BE2C (cell line): ENCODE data around the gene CD274. TPM values are rescaled to one million over a fixed set of nuclear protein-coding genes. Genes with fewer than 3 reads are reported as not detected.

Experiments
- DNase-seq: peaks from one replicate; pipeline ENCODE4 v3.0.0-alpha.2; 2020
- H3K27me3 ChIP-seq: fragments of 250-450 bp; sonication (Bioruptor Pico); 2 replicates; pipeline ENCODE4 v1.5.1; 2020; ENCODE audit warnings: mild to moderate bottlenecking
- H3K36me3 ChIP-seq: fragments of 250-450 bp; sonication (Bioruptor Pico); 2 replicates; pipeline ENCODE4 v1.5.1; 2020; ENCODE audit warnings: mild to moderate bottlenecking
- H3K4me1 ChIP-seq: fragments of 250-450 bp; sonication (Bioruptor Pico); 2 replicates; pipeline ENCODE4 v1.5.1; 2020
- H3K4me3 ChIP-seq: 2 replicates; pipeline ENCODE4 v1.5.1; 2011; ENCODE audit warnings: low read depth, low read length
- H3K9me3 ChIP-seq: fragments of 250-450 bp; sonication (Bioruptor Pico); 2 replicates; pipeline ENCODE4 v1.5.1; 2020
- polyA plus RNA-seq: library from polyadenylated mRNA; unstranded; fragments of >200 nt; gene quantifications from one replicate; pipeline ENCODE4 v1.2.1, GENCODE V29; 2012; ENCODE audit warnings: low read depth, missing spikeins; ENCODE audit not compliant: insufficient read length, insufficient read depth
- TF ChIP-seq, protein P1 (sequence below): IDR thresholded peaks from 2 replicates; pipeline ENCODE4 v1.5.1; 2012; ENCODE audit warnings: mild to moderate bottlenecking, low read depth, low read length

CD274 gene
- polyA plus RNA-seq = 1.6 TPM

DNA sequence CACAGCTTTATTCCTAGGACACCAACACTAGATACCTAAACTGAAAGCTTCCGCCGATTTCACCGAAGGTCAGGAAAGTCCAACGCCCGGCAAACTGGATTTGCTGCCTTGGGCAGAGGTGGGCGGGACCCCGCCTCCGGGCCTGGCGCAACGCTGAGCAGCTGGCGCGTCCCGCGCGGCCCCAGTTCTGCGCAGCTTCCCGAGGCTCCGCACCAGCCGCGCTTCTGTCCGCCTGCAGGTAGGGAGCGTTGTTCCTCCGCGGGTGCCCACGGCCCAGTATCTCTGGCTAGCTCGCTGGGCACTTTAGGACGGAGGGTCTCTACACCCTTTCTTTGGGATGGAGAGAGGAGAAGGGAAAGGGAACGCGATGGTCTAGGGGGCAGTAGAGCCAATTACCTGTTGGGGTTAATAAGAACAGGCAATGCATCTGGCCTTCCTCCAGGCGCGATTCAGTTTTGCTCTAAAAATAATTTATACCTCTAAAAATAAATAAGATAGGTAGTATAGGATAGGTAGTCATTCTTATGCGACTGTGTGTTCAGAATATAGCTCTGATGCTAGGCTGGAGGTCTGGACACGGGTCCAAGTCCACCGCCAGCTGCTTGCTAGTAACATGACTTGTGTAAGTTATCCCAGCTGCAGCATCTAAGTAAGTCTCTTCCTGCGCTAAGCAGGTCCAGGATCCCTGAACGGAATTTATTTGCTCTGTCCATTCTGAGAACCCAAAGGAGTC, at the start of gene CD274:
Gene CD274 (plus strand): TSS at position 184 of the 733 bp plus-strand sequence. CDS start 5,572 bp downstream, outside the sequence.
- H3K36me3 ChIP-seq = no peaks in the 10 kb centered on the region
- TF ChIP-seq, protein P1, sequence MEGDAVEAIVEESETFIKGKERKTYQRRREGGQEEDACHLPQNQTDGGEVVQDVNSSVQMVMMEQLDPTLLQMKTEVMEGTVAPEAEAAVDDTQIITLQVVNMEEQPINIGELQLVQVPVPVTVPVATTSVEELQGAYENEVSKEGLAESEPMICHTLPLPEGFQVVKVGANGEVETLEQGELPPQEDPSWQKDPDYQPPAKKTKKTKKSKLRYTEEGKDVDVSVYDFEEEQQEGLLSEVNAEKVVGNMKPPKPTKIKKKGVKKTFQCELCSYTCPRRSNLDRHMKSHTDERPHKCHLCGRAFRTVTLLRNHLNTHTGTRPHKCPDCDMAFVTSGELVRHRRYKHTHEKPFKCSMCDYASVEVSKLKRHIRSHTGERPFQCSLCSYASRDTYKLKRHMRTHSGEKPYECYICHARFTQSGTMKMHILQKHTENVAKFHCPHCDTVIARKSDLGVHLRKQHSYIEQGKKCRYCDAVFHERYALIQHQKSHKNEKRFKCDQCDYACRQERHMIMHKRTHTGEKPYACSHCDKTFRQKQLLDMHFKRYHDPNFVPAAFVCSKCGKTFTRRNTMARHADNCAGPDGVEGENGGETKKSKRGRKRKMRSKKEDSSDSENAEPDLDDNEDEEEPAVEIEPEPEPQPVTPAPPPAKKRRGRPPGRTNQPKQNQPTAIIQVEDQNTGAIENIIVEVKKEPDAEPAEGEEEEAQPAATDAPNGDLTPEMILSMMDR = peak; percentile 69
- no peaks in the 10 kb centered on the region for H3K4me1 ChIP-seq
- no peaks in the 10 kb centered on the region for H3K9me3 ChIP-seq
- H3K4me3 ChIP-seq = peak within 1 kb of the TSS; percentile 68
- no peaks in the 10 kb centered on the region for H3K27me3 ChIP-seq
- peak; percentile 88 for DNase-seq

DNA sequence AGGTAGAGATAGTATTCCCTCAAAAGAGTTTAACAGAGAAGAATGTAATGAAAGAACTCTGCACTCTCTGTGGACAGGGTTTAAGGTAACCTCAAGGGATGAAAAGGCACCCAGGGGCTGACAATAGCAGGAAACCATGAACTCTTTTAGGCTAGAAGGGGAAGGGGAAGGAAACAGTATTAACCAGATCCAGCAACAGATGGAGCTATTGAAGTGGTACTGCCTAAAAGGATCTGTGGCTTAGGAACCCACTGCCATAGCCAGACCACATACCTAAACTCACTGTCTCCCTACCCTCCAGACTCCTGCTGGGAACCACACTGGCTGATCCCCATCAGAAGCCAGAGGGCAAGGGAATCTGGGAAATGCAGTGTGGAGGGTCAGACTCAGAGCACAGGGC, 48.1 kb upstream of the CD274 start:
- TF ChIP-seq, protein P1 = no peak
- no peak for DNase-seq

DNA sequence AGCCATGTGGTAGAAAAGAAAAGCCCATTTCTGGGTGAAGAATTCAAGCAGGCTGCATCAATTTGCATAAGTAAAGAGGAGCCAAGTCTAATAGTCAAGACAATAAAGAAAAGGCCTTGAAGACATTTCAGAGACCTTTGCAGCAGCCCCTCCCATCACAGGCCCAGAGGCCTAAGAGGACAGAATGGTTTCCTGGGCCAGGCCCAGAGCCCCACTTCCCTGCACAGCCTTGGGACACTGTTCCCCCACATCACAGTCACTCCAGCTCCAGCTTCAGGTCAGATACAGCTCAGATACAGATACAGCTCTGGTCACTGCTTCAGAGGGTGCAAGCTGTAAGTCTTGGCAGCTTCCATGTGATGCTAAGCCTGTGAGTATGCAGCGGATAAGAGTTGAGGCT, 41.7 kb upstream of the CD274 start:
- no peak for DNase-seq
- H3K9me3 ChIP-seq = no peaks in the 10 kb centered on the region
- TF ChIP-seq, protein P1 = no peak

More for the DNA sequence above, 48.1 kb upstream of the CD274 start:
- H3K36me3 ChIP-seq = no peaks in the 10 kb centered on the region
- H3K4me1 ChIP-seq = no peaks in the 10 kb centered on the region
- no peak overlapping the region for H3K4me3 ChIP-seq
- no peaks in the 10 kb centered on the region for H3K27me3 ChIP-seq
- no peaks in the 10 kb centered on the region for H3K9me3 ChIP-seq

DNA sequence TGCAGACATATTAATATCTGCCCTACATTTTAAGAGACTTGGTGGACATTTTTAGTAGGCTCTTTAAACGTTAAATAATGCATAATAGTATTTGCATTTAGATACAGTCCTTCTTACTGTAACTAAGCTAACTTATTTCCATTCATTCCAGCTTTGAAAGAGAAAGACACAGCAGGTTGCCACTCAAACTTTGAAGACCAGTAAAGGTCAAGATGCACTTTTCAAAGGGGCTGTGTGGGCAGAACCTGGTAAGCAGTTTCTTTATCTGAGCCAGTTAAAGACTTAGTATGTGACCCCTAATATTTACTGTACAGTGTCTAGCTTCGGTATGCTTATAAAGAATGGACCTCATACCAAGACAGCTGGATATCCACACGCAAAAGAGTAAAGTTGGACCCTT, 33.4 kb upstream of the CD274 start:
- TF ChIP-seq, protein P1 = no peak

More for the DNA sequence above, 41.7 kb upstream of the CD274 start:
- H3K36me3 ChIP-seq = no peaks in the 10 kb centered on the region
- no peaks in the 10 kb centered on the region for H3K27me3 ChIP-seq
- no peak overlapping the region for H3K4me3 ChIP-seq
- H3K4me1 ChIP-seq = no peaks in the 10 kb centered on the region

DNA sequence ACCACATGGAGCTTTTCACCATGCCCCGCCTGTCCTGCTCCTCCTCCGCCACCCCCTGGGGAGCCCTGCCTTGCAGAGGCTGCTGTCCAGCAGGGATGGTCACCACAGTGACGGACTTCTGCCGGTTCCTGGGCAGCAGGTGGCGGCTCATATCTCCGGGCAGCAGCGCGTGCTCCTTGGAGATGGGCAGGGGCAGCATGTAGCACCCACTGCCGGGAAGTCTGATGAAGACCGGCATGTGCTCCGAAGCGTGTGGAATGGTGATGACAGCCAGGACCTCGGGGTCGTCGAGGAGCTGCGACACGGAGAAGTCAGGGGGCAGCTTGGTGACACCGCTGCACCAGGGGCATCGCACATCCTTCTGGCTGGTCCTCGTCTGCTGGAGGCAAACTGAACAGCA, 31.9 kb upstream of the CD274 start:
- Histone ChIP-seq H3K4me3 (no peak overlapping the region), H3K4me1 (no peaks in the 10 kb centered on the region), H3K27me3 (no peaks in the 10 kb centered on the region), H3K9me3 (no peaks in the 10 kb centered on the region), H3K36me3 (no peaks in the 10 kb centered on the region)
- DNase-seq = no peak
- TF ChIP-seq, protein P1 = no peak

More for the DNA sequence above, 33.4 kb upstream of the CD274 start:
- Histone ChIP-seq H3K27me3 (no peaks in the 10 kb centered on the region), H3K9me3 (no peaks in the 10 kb centered on the region), H3K36me3 (no peaks in the 10 kb centered on the region), H3K4me1 (no peaks in the 10 kb centered on the region), H3K4me3 (no peak overlapping the region)
- no peak for DNase-seq

DNA sequence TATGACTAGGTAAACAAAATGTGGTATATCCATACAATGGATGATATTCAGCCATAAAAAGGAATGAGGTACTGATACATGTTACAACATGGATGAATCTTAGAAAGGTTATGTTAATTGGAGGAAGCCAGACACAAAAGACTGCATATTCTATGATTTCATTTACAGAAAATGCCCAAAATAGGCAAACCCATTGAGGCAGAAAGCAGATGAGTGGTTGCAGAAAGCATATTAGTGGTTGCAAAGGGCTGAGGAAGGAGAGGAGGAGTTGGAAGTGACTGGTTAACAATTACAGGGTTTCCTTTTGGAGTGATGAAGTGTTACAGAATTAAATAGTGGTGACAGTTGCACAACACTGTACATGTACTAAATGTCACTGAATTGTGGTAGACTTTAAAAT, 30.4 kb upstream of the CD274 start:
- Histone ChIP-seq H3K4me1 (no peaks in the 10 kb centered on the region), H3K9me3 (no peaks in the 10 kb centered on the region), H3K4me3 (no peak overlapping the region), H3K36me3 (no peaks in the 10 kb centered on the region), H3K27me3 (no peaks in the 10 kb centered on the region)
- DNase-seq = no peak
- TF ChIP-seq, protein P1 = no peak
